GM12864 (cell line): Measurements from ENCODE around the gene TAF1A.

ENCODE experiments used
- DNase-seq: peaks from one replicate; pipeline ENCODE4 v3.0.0-alpha.2; 2011; ENCODE audit warnings: low read depth
- H3K4me3 ChIP-seq: 2 replicates; pipeline ENCODE4 v1.5.1; 2011; ENCODE audit warnings: mild to moderate bottlenecking, low read depth, low read length, control low read depth
- TF ChIP-seq, protein P1 (sequence below): IDR thresholded peaks from 2 replicates; pipeline ENCODE4 v1.5.1; 2011; ENCODE audit warnings: low read depth, mild to moderate bottlenecking, moderate library complexity, low read length, control low read depth, inconsistent platforms; ENCODE audit errors: missing control alignments

The TAF1A gene

GRCh38 chr1:222543817-222544216 lies 45.9 kb downstream of the TAF1A start:
- no peak for DNase-seq
- H3K4me3 ChIP-seq, result no peak overlapping the region
- TF ChIP-seq, protein P1, sequence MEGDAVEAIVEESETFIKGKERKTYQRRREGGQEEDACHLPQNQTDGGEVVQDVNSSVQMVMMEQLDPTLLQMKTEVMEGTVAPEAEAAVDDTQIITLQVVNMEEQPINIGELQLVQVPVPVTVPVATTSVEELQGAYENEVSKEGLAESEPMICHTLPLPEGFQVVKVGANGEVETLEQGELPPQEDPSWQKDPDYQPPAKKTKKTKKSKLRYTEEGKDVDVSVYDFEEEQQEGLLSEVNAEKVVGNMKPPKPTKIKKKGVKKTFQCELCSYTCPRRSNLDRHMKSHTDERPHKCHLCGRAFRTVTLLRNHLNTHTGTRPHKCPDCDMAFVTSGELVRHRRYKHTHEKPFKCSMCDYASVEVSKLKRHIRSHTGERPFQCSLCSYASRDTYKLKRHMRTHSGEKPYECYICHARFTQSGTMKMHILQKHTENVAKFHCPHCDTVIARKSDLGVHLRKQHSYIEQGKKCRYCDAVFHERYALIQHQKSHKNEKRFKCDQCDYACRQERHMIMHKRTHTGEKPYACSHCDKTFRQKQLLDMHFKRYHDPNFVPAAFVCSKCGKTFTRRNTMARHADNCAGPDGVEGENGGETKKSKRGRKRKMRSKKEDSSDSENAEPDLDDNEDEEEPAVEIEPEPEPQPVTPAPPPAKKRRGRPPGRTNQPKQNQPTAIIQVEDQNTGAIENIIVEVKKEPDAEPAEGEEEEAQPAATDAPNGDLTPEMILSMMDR, result no peak

DNA sequence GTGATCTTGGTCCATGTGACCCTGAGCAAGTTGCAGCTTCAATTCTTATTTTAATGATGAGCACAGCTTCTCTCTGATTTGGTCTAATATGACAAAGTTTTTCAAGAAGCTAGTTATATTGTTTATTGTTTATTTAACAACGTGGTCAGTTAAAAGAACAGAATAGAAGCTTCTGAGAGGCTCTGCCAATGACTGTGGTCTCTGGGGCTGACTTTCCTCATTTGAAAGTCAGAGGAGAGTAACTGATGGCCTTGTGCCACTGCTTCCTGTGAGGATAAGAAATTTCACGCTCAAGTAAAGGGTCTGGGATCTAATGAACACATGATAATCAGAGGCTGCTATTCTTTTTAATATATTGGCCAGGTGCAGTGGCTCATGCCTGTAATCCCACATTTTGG lies 49.1 kb downstream of the TAF1A start:
- no peak overlapping the region for H3K4me3 ChIP-seq
- no peak for DNase-seq
- TF ChIP-seq, protein P1, result no peak

- TF ChIP-seq, protein P1, result no peak
Observed at GRCh38 chr1:222539951-222540597, 49.7 kb downstream of the TAF1A start.

GRCh38 chr1:222535455-222535854 lies 54.3 kb downstream of the TAF1A start:
- no peak for DNase-seq
- no peak overlapping the region for H3K4me3 ChIP-seq
- TF ChIP-seq, protein P1, result no peak

More at GRCh38 chr1:222539951-222540597, 49.7 kb downstream of the TAF1A start:
- no peak overlapping the region for H3K4me3 ChIP-seq
- DNase-seq, result no peak

- TF ChIP-seq, protein P1, result no peak
Observed at GRCh38 chr1:222530852-222531251, 58.9 kb downstream of the TAF1A start.

GRCh38 chr1:222529916-222530315 lies 59.8 kb downstream of the TAF1A start:
- no peak overlapping the region for H3K4me3 ChIP-seq
- TF ChIP-seq, protein P1, result no peak

More at GRCh38 chr1:222530852-222531251, 58.9 kb downstream of the TAF1A start:
- no peak for DNase-seq
- H3K4me3 ChIP-seq, result no peak overlapping the region

DNA sequence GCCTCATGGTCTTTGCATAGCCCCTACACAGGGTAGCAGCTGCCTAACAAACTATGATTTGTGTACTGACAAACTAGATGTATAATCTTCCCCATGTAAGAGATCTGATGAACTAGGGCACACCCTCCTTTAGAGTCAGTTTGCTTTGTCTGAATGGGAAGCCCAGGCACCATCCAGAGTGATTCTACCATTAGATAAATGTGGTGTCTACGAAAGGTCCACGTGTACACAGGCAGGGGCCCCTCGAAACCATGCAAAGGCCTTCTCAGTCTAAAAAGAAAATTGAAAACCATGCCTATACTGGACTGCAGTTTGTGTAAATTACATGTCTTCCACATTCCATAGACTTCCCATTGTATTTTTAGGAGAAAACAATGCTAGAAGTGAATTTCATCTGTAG lies 60.6 kb downstream of the TAF1A start:
- H3K4me3 ChIP-seq, result no peak overlapping the region
- TF ChIP-seq, protein P1, result no peak
- no peak for DNase-seq

More at GRCh38 chr1:222529916-222530315, 59.8 kb downstream of the TAF1A start:
- DNase-seq, result no peak
